ENCODE data around the gene KIRREL1.

The KIRREL1 gene

DNA sequence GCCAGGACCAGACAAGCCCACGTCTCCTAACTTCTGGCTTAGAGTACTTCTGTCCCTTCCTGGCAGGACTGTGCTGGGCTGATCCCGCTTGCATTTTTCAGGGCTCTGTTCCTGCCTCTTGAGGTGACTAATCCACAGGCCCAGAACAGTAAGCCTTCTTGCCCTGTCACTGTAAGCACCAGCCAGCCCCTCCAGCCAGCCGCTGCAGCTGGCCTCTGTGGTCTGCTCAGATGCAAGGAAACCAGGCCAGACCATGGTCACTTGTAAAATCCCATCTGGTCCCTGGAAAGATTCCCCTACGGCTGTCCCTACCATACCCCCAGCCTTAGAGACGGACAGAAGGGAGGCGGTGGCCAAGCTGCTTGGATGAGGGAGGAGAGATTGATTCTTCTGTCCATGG lies 74.2 kb downstream of the KIRREL1 start:
- DNase-seq (ENCODE audit: extremely low read depth, insufficient read length), result no peak
- H3K4me3 ChIP-seq (replicated peaks; ENCODE audit: low read depth, low read length), result no peak overlapping the region
- H3K36me3 ChIP-seq (ENCODE audit: control insufficient read depth, insufficient read depth, low read length), result no peaks in the 10 kb centered on the region
- H3K27me3 ChIP-seq (replicated peaks; ENCODE audit: control insufficient read depth, insufficient read depth, low read length), result peaks cover 2% of the 10 kb centered on the region
- TF ChIP-seq, protein P1, sequence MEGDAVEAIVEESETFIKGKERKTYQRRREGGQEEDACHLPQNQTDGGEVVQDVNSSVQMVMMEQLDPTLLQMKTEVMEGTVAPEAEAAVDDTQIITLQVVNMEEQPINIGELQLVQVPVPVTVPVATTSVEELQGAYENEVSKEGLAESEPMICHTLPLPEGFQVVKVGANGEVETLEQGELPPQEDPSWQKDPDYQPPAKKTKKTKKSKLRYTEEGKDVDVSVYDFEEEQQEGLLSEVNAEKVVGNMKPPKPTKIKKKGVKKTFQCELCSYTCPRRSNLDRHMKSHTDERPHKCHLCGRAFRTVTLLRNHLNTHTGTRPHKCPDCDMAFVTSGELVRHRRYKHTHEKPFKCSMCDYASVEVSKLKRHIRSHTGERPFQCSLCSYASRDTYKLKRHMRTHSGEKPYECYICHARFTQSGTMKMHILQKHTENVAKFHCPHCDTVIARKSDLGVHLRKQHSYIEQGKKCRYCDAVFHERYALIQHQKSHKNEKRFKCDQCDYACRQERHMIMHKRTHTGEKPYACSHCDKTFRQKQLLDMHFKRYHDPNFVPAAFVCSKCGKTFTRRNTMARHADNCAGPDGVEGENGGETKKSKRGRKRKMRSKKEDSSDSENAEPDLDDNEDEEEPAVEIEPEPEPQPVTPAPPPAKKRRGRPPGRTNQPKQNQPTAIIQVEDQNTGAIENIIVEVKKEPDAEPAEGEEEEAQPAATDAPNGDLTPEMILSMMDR (IDR thresholded peaks at IDR 0.05; ENCODE audit: insufficient read depth, low read length, poor library complexity, severe bottlenecking), result no peak

- peaks cover 2% of the 10 kb centered on the region for H3K27me3 ChIP-seq (replicated peaks; ENCODE audit: control insufficient read depth, insufficient read depth, low read length)
- DNase-seq (ENCODE audit: extremely low read depth, insufficient read length), result no peak
- TF ChIP-seq, protein P1 (IDR thresholded peaks at IDR 0.05; ENCODE audit: insufficient read depth, low read length, poor library complexity, severe bottlenecking), result no peak
- no peak overlapping the region for H3K4me3 ChIP-seq (replicated peaks; ENCODE audit: low read depth, low read length)
- no peaks in the 10 kb centered on the region for H3K36me3 ChIP-seq (ENCODE audit: control insufficient read depth, insufficient read depth, low read length)
Observed at GRCh38 chr1:158068918-158069317, 75.5 kb downstream of the KIRREL1 start.

DNA sequence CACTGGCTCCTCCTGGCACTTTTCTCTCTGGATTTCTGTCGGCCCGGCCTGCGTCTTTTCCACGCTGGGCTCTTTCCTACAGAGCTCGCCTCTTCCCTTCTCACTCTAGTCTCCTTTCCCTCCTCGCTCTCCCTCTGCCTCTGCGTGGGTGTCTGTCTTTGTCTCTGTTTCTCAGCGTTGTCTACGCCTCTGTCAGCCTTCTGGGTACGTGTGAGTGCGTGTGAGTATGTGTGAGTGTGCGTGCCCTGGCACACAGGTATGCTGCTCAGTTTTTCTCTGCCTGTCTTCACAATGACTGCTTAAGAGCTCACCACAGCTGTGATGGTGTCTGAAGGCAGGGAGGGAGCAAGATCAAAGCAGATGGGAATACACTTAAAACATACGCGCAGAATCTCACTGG lies 77.7 kb downstream of the KIRREL1 start:
- no peak for DNase-seq (ENCODE audit: extremely low read depth, insufficient read length)
- H3K4me3 ChIP-seq (replicated peaks; ENCODE audit: low read depth, low read length), result no peak overlapping the region
- TF ChIP-seq, protein P1 (IDR thresholded peaks at IDR 0.05; ENCODE audit: insufficient read depth, low read length, poor library complexity, severe bottlenecking), result no peak
- H3K36me3 ChIP-seq (ENCODE audit: control insufficient read depth, insufficient read depth, low read length), result no peaks in the 10 kb centered on the region
- peaks cover 2% of the 10 kb centered on the region for H3K27me3 ChIP-seq (replicated peaks; ENCODE audit: control insufficient read depth, insufficient read depth, low read length)

GRCh38 chr1:158075078-158075477 lies 81.6 kb downstream of the KIRREL1 start:
- TF ChIP-seq, protein P1 (IDR thresholded peaks at IDR 0.05; ENCODE audit: insufficient read depth, low read length, poor library complexity, severe bottlenecking), result no peak
- no peak overlapping the region for H3K4me3 ChIP-seq (replicated peaks; ENCODE audit: low read depth, low read length)
- DNase-seq (ENCODE audit: extremely low read depth, insufficient read length), result no peak
- H3K27me3 ChIP-seq (replicated peaks; ENCODE audit: control insufficient read depth, insufficient read depth, low read length), result peaks cover 2% of the 10 kb centered on the region
- H3K36me3 ChIP-seq (ENCODE audit: control insufficient read depth, insufficient read depth, low read length), result no peaks in the 10 kb centered on the region

- no peak for DNase-seq (ENCODE audit: extremely low read depth, insufficient read length)
- Histone ChIP-seq H3K27me3 (replicated peaks; ENCODE audit: control insufficient read depth, insufficient read depth, low read length) (no peaks in the 10 kb centered on the region; the same call in none of the 2 replicates), H3K4me3 (replicated peaks; ENCODE audit: low read depth, low read length) (no peak overlapping the region), H3K36me3 (ENCODE audit: control insufficient read depth, insufficient read depth, low read length) (no peaks in the 10 kb centered on the region)
- TF ChIP-seq, protein P1 (IDR thresholded peaks at IDR 0.05; ENCODE audit: insufficient read depth, low read length, poor library complexity, severe bottlenecking), result no peak
Observed at GRCh38 chr1:158076441-158076840, 83.0 kb downstream of the KIRREL1 start.
